HepG2 (cell line): ENCODE data around the gene PIK3CB.

Source experiments
- ERF ChIP-seq: IDR thresholded peaks from 2 replicates; pipeline ENCODE4 v1.6.1; 2018; ENCODE audit warnings: missing biosample characterization, missing genetic modification reagents
- MAZ ChIP-seq, 2 experiments: sonication (generic) in 1 of 2; formaldehyde crosslinking in 1 of 2; IDR thresholded peaks; 2 replicates each; pipeline versions ENCODE4 v1.5.0 to v1.6.1; 2012 to 2020; ENCODE audit warnings: low read depth in 2 of 2, mild to moderate bottlenecking in 2 of 2, borderline replicate concordance in 1 of 2, improper control_type of control experiment in 1 of 2, low read length in 1 of 2, missing genetic modification reagents in 1 of 2, moderate library complexity in 1 of 2
- POLR2A ChIP-seq, 2 experiments: IDR thresholded peaks; 2 replicates each; pipeline ENCODE4 v1.6.1; 2011; ENCODE audit warnings: low read depth in 2 of 2, low read length in 2 of 2, mild to moderate bottlenecking in 1 of 2, moderate library complexity in 1 of 2; ENCODE audit not compliant: insufficient read depth in 1 of 2
- POLR2AphosphoS5 ChIP-seq: IDR thresholded peaks from 2 replicates; pipeline ENCODE4 v1.6.1; 2012; ENCODE audit warnings: low read depth, low read length
- ZNF12 ChIP-seq: sonication (generic); formaldehyde crosslinking; IDR thresholded peaks from 2 replicates; pipeline ENCODE4 v1.5.0; 2020; ENCODE audit warnings: missing genetic modification reagents
- ZSCAN30 ChIP-seq: sonication (generic); formaldehyde crosslinking; IDR thresholded peaks from 2 replicates; pipeline ENCODE4 v1.5.0; 2020; ENCODE audit warnings: mild to moderate bottlenecking, missing genetic modification reagents

GRCh38 chr3:138609898-138610266, 224.8 kb downstream of the PIK3CB start:
- TF ChIP-seq POLR2AphosphoS5 (no peak), POLR2A (IDR thresholded peaks at IDR 0.05; ENCODE audit: insufficient read depth in 1 of 2, low read depth in 2 of 2, low read length in 2 of 2) (no peak), MAZ (IDR thresholded peaks at IDR 0.05; ENCODE audit: borderline replicate concordance, low read depth, low read length) (no peak), MAZ (CRISPR knock-in tag; IDR thresholded peaks at IDR 0.05; ENCODE audit: low read depth) (no peak), ZSCAN30 (CRISPR knock-in tag) (no peak), ZNF12 (CRISPR knock-in tag) (no peak), ERF (CRISPR knock-in tag) (no peak)
